ENCODE data around the gene UBR4. TPM values are rescaled to one million over a fixed set of nuclear protein-coding genes. Genes with fewer than 3 reads are reported as not detected.

UBR4 gene
- total and polyA plus RNA-seq, 2 experiments from 2014 or later = 111 to 230 TPM

- ATAC-seq = no peak
Measured at GRCh38 chr1:19088717-19089442, 121.2 kb downstream of the UBR4 start.

More at GRCh38 chr1:19088717-19089442, 121.2 kb downstream of the UBR4 start:
- Histone ChIP-seq H3K4me2 (no peak overlapping the region), H3K36me3 (ENCODE audit: insufficient read depth) (peaks cover 71% of the 10 kb centered on the region), H3F3A (replicated peaks; ENCODE audit: low read depth) (no peaks in the 10 kb centered on the region), H3K4me3 (no peak overlapping the region), H3K27ac (ENCODE audit: low read depth) (no peak overlapping the region), H3K79me2 (replicated peaks; ENCODE audit: insufficient read depth) (peaks cover 5% of the 10 kb centered on the region; the same call in 1 of the 2 replicates), H3K9me2 (ENCODE audit: insufficient read depth) (no peaks in the 10 kb centered on the region), H3K27me3 (ENCODE audit: insufficient read depth) (no peaks in the 10 kb centered on the region), H3K4me1 (ENCODE audit: insufficient read depth) (no peaks in the 10 kb centered on the region), H2AFZ (no peak overlapping the region), H4K20me1 (replicated peaks; ENCODE audit: insufficient read depth) (peaks cover 15% of the 10 kb centered on the region)
- peaks cover 95% of the 10 kb centered on the region for H3K36me3 Mint-ChIP-seq (ENCODE audit: low read depth)
- H3K4me1 Mint-ChIP-seq = no peaks in the 10 kb centered on the region
- H3K27me3 Mint-ChIP-seq (ENCODE audit: insufficient read depth, low read depth, poor library complexity) = peaks cover 9% of the 10 kb centered on the region
- DNase-seq (ENCODE audit: low spot score) = no peak
- no peaks in the 10 kb centered on the region for H3K9me3 Mint-ChIP-seq
- no peak overlapping the region for H3K4me3 Mint-ChIP-seq
- TF ChIP-seq POLR2AphosphoS5 (IDR thresholded peaks at IDR 0.05; ENCODE audit: low read depth) (no peak), CREB1 (CRISPR knock-in tag; IDR thresholded peaks at IDR 0.05; ENCODE audit: low read depth) (no peak), ZNF114 (CRISPR knock-in tag; IDR thresholded peaks at IDR 0.05) (no peak), EZH2 (IDR thresholded peaks at IDR 0.05; ENCODE audit: low read depth, unreplicated experiment) (no peak), NANOG (IDR thresholded peaks at IDR 0.05; ENCODE audit: borderline replicate concordance) (no peak), ZNF331 (CRISPR knock-in tag; IDR thresholded peaks at IDR 0.05; ENCODE audit: low read depth) (no peak), JUNB (IDR thresholded peaks at IDR 0.05; ENCODE audit: unreplicated experiment) (no peak), STAT1 (IDR thresholded peaks at IDR 0.05; ENCODE audit: unreplicated experiment) (no peak), CTCF (conservative IDR thresholded peaks at IDR 0.05; ENCODE audit: low read depth in 2 of 2) (no peak), EZH2phosphoT487 (IDR thresholded peaks at IDR 0.05; ENCODE audit: unreplicated experiment) (no peak)
- TF ChIP-seq, protein P1, sequence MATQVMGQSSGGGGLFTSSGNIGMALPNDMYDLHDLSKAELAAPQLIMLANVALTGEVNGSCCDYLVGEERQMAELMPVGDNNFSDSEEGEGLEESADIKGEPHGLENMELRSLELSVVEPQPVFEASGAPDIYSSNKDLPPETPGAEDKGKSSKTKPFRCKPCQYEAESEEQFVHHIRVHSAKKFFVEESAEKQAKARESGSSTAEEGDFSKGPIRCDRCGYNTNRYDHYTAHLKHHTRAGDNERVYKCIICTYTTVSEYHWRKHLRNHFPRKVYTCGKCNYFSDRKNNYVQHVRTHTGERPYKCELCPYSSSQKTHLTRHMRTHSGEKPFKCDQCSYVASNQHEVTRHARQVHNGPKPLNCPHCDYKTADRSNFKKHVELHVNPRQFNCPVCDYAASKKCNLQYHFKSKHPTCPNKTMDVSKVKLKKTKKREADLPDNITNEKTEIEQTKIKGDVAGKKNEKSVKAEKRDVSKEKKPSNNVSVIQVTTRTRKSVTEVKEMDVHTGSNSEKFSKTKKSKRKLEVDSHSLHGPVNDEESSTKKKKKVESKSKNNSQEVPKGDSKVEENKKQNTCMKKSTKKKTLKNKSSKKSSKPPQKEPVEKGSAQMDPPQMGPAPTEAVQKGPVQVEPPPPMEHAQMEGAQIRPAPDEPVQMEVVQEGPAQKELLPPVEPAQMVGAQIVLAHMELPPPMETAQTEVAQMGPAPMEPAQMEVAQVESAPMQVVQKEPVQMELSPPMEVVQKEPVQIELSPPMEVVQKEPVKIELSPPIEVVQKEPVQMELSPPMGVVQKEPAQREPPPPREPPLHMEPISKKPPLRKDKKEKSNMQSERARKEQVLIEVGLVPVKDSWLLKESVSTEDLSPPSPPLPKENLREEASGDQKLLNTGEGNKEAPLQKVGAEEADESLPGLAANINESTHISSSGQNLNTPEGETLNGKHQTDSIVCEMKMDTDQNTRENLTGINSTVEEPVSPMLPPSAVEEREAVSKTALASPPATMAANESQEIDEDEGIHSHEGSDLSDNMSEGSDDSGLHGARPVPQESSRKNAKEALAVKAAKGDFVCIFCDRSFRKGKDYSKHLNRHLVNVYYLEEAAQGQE (IDR thresholded peaks at IDR 0.05; ENCODE audit: unreplicated experiment) = no peak
- TF ChIP-seq, protein P2, sequence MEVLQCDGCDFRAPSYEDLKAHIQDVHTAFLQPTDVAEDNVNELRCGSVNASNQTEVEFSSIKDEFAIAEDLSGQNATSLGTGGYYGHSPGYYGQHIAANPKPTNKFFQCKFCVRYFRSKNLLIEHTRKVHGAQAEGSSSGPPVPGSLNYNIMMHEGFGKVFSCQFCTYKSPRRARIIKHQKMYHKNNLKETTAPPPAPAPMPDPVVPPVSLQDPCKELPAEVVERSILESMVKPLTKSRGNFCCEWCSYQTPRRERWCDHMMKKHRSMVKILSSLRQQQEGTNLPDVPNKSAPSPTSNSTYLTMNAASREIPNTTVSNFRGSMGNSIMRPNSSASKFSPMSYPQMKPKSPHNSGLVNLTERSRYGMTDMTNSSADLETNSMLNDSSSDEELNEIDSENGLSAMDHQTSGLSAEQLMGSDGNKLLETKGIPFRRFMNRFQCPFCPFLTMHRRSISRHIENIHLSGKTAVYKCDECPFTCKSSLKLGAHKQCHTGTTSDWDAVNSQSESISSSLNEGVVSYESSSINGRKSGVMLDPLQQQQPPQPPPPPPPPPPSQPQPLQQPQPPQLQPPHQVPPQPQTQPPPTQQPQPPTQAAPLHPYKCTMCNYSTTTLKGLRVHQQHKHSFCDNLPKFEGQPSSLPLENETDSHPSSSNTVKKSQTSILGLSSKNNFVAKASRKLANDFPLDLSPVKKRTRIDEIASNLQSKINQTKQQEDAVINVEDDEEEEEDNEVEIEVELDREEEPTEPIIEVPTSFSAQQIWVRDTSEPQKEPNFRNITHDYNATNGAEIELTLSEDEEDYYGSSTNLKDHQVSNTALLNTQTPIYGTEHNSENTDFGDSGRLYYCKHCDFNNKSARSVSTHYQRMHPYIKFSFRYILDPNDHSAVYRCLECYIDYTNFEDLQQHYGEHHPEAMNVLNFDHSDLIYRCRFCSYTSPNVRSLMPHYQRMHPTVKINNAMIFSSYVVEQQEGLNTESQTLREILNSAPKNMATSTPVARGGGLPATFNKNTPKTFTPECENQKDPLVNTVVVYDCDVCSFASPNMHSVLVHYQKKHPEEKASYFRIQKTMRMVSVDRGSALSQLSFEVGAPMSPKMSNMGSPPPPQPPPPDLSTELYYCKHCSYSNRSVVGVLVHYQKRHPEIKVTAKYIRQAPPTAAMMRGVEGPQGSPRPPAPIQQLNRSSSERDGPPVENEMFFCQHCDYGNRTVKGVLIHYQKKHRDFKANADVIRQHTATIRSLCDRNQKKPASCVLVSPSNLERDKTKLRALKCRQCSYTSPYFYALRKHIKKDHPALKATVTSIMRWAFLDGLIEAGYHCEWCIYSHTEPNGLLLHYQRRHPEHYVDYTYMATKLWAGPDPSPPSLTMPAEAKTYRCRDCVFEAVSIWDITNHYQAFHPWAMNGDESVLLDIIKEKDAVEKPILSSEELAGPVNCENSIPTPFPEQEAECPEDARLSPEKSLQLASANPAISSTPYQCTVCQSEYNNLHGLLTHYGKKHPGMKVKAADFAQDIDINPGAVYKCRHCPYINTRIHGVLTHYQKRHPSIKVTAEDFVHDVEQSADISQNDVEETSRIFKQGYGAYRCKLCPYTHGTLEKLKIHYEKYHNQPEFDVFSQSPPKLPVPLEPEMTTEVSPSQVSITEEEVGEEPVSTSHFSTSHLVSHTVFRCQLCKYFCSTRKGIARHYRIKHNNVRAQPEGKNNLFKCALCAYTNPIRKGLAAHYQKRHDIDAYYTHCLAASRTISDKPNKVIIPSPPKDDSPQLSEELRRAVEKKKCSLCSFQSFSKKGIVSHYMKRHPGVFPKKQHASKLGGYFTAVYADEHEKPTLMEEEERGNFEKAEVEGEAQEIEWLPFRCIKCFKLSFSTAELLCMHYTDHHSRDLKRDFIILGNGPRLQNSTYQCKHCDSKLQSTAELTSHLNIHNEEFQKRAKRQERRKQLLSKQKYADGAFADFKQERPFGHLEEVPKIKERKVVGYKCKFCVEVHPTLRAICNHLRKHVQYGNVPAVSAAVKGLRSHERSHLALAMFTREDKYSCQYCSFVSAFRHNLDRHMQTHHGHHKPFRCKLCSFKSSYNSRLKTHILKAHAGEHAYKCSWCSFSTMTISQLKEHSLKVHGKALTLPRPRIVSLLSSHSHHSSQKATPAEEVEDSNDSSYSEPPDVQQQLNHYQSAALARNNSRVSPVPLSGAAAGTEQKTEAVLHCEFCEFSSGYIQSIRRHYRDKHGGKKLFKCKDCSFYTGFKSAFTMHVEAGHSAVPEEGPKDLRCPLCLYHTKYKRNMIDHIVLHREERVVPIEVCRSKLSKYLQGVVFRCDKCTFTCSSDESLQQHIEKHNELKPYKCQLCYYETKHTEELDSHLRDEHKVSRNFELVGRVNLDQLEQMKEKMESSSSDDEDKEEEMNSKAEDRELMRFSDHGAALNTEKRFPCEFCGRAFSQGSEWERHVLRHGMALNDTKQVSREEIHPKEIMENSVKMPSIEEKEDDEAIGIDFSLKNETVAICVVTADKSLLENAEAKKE (CRISPR knock-in tag; IDR thresholded peaks at IDR 0.05) = no peak
- TF ChIP-seq, protein P3, sequence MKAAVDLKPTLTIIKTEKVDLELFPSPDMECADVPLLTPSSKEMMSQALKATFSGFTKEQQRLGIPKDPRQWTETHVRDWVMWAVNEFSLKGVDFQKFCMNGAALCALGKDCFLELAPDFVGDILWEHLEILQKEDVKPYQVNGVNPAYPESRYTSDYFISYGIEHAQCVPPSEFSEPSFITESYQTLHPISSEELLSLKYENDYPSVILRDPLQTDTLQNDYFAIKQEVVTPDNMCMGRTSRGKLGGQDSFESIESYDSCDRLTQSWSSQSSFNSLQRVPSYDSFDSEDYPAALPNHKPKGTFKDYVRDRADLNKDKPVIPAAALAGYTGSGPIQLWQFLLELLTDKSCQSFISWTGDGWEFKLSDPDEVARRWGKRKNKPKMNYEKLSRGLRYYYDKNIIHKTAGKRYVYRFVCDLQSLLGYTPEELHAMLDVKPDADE (IDR thresholded peaks at IDR 0.05) = no peak
- H3K27ac Mint-ChIP-seq = no peak overlapping the region

All from GM23338 (cell line).